ENCODE data around the gene PLCB2.

DNA sequence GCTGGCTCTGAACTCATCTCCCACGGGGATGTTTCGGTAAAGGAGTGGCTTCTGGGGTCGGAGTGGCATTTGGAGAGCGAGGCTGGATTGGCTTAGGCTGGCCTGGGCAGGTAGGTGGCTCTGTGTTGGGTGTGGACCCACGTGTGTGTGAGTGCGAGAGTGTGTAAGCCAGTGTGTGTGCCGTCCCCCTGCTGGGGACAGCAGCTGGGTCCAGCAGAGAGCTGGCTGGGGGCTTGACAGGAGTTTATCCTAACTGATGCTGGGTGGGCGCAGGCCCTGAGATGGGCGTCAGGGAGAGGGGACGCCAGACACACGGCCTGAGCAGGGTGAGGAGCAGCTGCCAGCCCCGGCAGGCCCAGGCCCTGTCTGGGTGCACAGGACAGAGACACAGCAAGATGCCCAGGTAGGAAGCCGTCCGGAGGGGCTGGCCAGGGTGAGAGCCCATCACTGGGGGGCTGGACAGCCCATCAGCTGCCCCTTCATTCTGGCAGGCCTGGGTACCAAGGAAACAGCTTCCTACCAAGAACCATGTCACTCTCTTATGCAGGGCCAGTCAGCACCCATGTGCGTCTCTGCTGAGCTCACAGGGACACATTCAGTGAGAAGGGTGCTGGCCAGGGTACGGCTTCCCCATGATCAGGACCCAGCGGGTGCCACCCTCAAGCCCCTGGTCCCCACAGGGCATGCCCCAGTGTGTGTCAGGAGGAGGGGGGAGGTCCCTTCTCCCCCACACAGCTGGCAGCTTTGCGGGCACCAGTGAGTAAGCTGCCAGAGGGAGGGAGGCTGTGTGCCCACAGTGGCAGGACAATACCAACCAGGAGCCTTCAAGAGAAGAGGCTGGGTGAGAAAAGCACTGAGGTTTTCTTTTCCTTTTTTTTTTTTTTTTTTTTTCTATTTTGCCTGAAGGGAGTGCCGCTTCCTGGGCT, 67.8 kb downstream of the PLCB2 start:
- no peak for TF ChIP-seq YY1 (IDR thresholded peaks at IDR 0.05; ENCODE audit: low read depth)
- no peak for TF ChIP-seq RAD21 (IDR thresholded peaks at IDR 0.05; ENCODE audit: low read depth)
- no peak for TF ChIP-seq ZBTB7A (IDR thresholded peaks at IDR 0.05; ENCODE audit: low read depth)
- no peak for TF ChIP-seq CEBPB (IDR thresholded peaks at IDR 0.05)
- no peak for TF ChIP-seq FOXM1 (IDR thresholded peaks at IDR 0.05; ENCODE audit: borderline replicate concordance, low read depth)
- TF ChIP-seq, protein P1, sequence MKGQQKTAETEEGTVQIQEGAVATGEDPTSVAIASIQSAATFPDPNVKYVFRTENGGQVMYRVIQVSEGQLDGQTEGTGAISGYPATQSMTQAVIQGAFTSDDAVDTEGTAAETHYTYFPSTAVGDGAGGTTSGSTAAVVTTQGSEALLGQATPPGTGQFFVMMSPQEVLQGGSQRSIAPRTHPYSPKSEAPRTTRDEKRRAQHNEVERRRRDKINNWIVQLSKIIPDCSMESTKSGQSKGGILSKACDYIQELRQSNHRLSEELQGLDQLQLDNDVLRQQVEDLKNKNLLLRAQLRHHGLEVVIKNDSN (IDR thresholded peaks at IDR 0.05): no peak
- TF ChIP-seq, protein P2, sequence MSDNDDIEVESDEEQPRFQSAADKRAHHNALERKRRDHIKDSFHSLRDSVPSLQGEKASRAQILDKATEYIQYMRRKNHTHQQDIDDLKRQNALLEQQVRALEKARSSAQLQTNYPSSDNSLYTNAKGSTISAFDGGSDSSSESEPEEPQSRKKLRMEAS (IDR thresholded peaks at IDR 0.05): no peak
- TF ChIP-seq, protein P3, sequence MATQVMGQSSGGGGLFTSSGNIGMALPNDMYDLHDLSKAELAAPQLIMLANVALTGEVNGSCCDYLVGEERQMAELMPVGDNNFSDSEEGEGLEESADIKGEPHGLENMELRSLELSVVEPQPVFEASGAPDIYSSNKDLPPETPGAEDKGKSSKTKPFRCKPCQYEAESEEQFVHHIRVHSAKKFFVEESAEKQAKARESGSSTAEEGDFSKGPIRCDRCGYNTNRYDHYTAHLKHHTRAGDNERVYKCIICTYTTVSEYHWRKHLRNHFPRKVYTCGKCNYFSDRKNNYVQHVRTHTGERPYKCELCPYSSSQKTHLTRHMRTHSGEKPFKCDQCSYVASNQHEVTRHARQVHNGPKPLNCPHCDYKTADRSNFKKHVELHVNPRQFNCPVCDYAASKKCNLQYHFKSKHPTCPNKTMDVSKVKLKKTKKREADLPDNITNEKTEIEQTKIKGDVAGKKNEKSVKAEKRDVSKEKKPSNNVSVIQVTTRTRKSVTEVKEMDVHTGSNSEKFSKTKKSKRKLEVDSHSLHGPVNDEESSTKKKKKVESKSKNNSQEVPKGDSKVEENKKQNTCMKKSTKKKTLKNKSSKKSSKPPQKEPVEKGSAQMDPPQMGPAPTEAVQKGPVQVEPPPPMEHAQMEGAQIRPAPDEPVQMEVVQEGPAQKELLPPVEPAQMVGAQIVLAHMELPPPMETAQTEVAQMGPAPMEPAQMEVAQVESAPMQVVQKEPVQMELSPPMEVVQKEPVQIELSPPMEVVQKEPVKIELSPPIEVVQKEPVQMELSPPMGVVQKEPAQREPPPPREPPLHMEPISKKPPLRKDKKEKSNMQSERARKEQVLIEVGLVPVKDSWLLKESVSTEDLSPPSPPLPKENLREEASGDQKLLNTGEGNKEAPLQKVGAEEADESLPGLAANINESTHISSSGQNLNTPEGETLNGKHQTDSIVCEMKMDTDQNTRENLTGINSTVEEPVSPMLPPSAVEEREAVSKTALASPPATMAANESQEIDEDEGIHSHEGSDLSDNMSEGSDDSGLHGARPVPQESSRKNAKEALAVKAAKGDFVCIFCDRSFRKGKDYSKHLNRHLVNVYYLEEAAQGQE (IDR thresholded peaks at IDR 0.05; ENCODE audit: low read depth): no peak
